SK-N-SH treated with all-trans-retinoic acid at 6 μM for 48 hours (cell line): ENCODE data around the gene CEACAM6.
"Not testable (repeated sequence)": the region's sequence is repeated elsewhere in the genome, so short reads cannot be mapped to it uniquely, and the experiment has no call there.

Source experiments
- RARB ChIP-seq: fragments of 250-450 bp; sonication (Bioruptor Pico); IDR thresholded peaks from 2 replicates; pipeline ENCODE4 v1.8.0; 2021; ENCODE audit warnings: mild to moderate bottlenecking, moderate library complexity
- ZFP3 ChIP-seq: fragments of 250-450 bp; sonication (Bioruptor Pico); IDR thresholded peaks from 2 replicates; pipeline ENCODE4 v1.5.0; 2020; ENCODE audit warnings: mild to moderate bottlenecking, moderate library complexity

DNA sequence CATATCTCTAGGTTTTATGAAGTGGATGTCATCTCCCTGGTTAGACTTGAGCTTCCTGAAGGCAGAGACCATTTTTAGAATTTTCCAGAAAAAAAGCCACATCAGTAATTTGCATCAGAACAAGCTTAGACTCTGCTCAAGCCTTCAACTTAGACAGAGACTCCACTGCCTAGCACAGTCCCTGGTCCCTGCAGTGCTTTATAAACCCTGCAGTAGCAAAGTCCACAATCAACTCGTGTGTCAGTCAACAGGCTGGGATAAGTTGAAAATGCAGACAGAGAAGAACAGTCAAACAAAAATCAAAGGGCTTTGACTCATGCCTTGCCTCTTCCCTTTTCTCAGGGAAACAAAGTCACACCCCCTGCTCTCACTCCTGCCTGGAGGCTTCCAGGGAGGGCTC is 33.2 kb downstream of the CEACAM6 start:
- not testable (repeated sequence) for TF ChIP-seq RARB, ZFP3 (CRISPR knock-in tag)
